GM12872 (cell line): ENCODE results near the gene AMZ1.

Experiments used
- TF ChIP-seq, protein P1 (sequence below): IDR thresholded peaks from 3 replicates; pipeline ENCODE4 v1.5.1; 2011; ENCODE audit warnings: low read depth, mild to moderate bottlenecking, low read length, moderate library complexity; ENCODE audit not compliant: insufficient read depth

Gene AMZ1

GRCh38 chr7:2710901-2711551 is 23.0 kb downstream of the AMZ1 start:
- TF ChIP-seq, protein P1, sequence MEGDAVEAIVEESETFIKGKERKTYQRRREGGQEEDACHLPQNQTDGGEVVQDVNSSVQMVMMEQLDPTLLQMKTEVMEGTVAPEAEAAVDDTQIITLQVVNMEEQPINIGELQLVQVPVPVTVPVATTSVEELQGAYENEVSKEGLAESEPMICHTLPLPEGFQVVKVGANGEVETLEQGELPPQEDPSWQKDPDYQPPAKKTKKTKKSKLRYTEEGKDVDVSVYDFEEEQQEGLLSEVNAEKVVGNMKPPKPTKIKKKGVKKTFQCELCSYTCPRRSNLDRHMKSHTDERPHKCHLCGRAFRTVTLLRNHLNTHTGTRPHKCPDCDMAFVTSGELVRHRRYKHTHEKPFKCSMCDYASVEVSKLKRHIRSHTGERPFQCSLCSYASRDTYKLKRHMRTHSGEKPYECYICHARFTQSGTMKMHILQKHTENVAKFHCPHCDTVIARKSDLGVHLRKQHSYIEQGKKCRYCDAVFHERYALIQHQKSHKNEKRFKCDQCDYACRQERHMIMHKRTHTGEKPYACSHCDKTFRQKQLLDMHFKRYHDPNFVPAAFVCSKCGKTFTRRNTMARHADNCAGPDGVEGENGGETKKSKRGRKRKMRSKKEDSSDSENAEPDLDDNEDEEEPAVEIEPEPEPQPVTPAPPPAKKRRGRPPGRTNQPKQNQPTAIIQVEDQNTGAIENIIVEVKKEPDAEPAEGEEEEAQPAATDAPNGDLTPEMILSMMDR, result no peak

DNA sequence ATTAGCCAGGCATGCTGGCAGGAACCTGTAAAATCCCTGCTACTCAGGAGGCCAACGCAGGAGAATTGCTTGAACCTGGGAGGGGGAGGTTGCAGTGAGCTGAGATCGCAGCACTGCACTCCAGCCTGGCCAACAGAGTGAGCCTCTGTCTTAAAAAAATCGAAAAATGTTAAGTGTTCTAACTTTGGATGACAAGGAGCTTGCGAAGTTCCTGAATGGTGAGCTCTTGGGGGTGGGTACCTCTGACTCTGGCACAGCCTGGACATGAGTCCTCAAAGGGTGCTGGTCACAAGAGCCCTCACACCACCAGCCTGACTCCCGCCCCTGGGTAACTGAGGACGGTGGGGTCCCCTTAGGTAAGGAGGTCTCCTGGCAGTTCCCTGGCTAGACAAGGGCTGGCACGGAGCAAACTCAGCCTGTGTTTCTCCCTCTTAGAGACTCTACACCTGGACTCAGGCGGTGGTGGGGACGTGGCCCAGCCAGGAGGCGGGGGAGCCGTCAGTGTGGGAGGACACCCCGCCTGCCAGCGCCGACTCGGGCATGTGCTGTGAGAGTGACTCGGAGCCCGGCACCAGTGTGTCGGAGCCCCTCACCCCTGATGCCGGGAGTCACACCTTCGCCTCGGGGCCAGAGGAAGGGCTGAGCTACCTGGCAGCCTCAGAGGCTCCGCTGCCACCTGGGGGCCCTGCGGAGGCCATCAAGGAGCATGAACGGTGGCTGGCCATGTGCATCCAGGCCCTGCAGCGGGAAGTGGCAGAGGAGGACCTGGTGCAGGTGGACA is 24.1 kb downstream of the AMZ1 start:
- TF ChIP-seq, protein P1, result no peak

DNA sequence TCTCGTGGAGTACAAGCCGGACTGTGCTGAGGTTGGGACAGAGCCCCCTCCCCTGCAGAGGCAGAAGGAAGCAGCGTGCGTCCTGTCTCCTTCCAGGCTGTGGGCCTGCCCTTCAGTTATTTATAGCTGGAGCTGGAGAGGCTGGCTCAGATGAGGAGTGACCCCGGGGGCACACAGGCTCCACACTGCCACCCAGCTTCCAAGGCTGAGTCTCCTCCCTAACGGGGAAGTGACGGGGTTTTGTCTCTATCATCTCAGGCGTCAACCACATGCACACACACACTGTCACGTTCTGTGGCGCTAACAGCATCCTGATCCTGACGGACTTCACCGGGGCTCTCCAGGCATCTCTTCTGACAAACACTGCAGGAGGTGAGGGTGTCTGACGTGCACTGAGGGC is 25.4 kb downstream of the AMZ1 start:
- TF ChIP-seq, protein P1, result no peak

DNA sequence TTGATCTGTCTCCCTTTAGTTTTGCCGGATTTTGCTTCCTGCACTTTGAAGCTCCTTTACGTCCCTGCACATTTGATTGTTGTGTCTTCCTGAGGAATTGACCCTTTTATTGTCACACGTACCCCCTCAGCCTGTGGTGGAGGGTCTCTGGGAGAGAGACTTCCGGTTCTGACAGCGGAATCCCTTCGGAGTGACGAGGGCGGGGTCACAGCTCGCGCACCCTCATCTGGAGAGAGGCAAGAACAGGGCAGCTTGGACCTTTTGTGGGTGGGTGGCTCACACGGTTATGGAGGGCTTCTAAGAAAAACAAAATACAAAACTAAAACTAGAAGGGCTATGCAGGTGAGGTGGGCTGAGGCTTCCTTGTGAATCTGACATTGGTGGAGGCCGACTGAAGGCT is 26.0 kb downstream of the AMZ1 start:
- TF ChIP-seq, protein P1, result no peak

DNA sequence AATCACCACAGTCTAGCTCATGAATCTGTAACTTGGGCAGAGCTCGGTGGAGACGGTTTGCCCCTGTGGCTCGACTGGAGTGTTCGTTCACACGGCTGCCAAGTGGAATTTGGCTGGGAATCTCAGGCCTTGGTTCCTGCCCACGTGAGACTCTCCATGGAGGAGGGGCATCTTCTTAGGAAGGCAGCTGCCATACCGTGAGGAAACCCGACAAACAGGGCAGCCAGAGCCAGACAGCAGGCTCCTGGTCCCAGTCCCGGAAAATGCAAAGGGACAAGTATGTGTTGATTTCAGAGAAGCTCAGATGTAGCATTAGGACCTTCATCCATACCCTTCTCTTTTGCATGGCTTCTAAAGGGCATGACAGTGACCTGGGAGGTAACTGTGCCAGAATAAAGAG is 26.6 kb downstream of the AMZ1 start:
- TF ChIP-seq, protein P1, result no peak

- TF ChIP-seq, protein P1, result no peak
These were observed 27.6 kb downstream of the AMZ1 start for GRCh38 chr7:2715341-2716231.

- TF ChIP-seq, protein P1, result no peak
These were observed 28.5 kb downstream of the AMZ1 start for GRCh38 chr7:2716488-2716887.
